ENCODE measurements around the gene SLC11A2. TPM values are rescaled to one million over a fixed set of nuclear protein-coding genes. Genes with fewer than 3 reads are reported as not detected.
A peak's percentile ranks its signal among the peaks of the same experiment; 100 is the strongest.

SLC11A2 gene
- total and polyA plus RNA-seq, 2 donors (not counting 1 experiment from before 2014, with no cell fraction given) = 19.7 to 42.0 TPM

DNA sequence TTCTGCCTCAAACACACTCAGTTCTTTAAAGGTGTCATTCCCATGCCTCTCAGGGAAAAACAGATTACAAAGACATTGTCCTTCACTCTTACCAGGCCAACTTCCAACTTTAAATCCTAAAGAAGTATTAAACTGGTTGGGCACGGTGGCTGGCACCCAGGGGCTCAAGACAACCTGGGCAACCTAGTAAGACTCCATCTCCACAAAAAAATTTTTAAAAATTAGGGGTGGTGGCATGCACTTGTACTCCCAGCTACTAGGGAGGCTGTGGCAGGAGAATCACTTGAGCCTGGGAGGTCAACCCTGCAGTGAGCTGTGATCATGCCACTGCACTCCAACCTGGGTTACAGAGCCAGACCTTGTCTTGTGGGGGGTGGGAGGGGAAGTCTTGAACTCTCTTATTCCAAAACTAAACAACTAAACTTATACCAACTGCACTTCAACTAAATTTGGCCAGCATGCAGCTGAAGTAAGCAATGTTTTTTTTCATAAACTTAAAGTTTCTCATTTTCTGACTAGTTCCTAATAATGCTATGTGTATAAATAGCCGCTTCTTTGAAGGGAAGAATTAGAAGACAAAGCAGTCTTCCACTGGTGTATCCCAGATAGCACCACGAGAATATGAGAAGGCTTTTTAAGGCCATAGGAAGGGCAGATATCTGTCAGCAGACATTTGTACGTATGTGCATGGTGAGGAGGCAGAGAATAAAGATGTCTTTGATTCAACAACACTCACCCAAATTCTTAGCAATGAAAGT is 2.4 kb downstream of the SLC11A2 start:
- H3K79me2 ChIP-seq (ENCODE audit: control insufficient read depth, insufficient read depth, low read length) = peaks cover 74% of the 10 kb centered on the region
- H3K27me3 Mint-ChIP-seq = peaks cover 2% of the 10 kb centered on the region
- peak overlapping the region; percentile 94 for H3K4me3 Mint-ChIP-seq
- H3K4me1 Mint-ChIP-seq = peaks cover 43% of the 10 kb centered on the region
- no peak overlapping the region for H3K27ac Mint-ChIP-seq
- peak overlapping the region; percentile 85 for H3K4me2 ChIP-seq (replicated peaks; ENCODE audit: low read depth, low read length, poor library complexity, severe bottlenecking)
- no peak overlapping the region for H3K9ac ChIP-seq (ENCODE audit: low read length)
- H3K27ac ChIP-seq (ENCODE audit: low read length in 2 of 2) = no peak overlapping the region
- no peaks in the 10 kb centered on the region for H4K20me1 ChIP-seq (ENCODE audit: control insufficient read depth, insufficient read depth, low read length, poor library complexity, severe bottlenecking)
- intact Hi-C loops (cut with micrococcal nuclease) = no loop called here
- H3K36me3 ChIP-seq (replicated peaks in 1 of 2; ENCODE audit: control extremely low read depth in 1 of 2, control insufficient read depth in 1 of 2, extremely low read depth in 1 of 2, insufficient read depth in 2 of 2, low read length in 1 of 2) = no peaks in the 10 kb centered on the region
- TF ChIP-seq, protein P1, sequence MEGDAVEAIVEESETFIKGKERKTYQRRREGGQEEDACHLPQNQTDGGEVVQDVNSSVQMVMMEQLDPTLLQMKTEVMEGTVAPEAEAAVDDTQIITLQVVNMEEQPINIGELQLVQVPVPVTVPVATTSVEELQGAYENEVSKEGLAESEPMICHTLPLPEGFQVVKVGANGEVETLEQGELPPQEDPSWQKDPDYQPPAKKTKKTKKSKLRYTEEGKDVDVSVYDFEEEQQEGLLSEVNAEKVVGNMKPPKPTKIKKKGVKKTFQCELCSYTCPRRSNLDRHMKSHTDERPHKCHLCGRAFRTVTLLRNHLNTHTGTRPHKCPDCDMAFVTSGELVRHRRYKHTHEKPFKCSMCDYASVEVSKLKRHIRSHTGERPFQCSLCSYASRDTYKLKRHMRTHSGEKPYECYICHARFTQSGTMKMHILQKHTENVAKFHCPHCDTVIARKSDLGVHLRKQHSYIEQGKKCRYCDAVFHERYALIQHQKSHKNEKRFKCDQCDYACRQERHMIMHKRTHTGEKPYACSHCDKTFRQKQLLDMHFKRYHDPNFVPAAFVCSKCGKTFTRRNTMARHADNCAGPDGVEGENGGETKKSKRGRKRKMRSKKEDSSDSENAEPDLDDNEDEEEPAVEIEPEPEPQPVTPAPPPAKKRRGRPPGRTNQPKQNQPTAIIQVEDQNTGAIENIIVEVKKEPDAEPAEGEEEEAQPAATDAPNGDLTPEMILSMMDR (IDR thresholded peaks at IDR 0.05) = no peak
- TF ChIP-seq EZH2 (IDR thresholded peaks at IDR 0.05; ENCODE audit: borderline replicate concordance, insufficient read depth, low read depth, low read length, poor library complexity, severe bottlenecking) = no peak
- POLR2A ChIA-PET = no interaction called here
- no peak for DNase-seq
- no peak overlapping the region for H2AFZ ChIP-seq (ENCODE audit: insufficient read depth, low read depth, low read length, poor library complexity, severe bottlenecking)
- CTCF ChIA-PET = interaction anchor here (1.7 kb wide), 1 partner anchor 11 kb away, joined by 6 read pairs; no protein-coding TSS in a partner anchor
- no peaks in the 10 kb centered on the region for H3K9me3 Mint-ChIP-seq (ENCODE audit: insufficient read depth)
- no peak for ATAC-seq (ENCODE audit: low read depth)
- H3K4me1 ChIP-seq (ENCODE audit: control insufficient read depth in 2 of 2, insufficient read depth in 2 of 2, low read length in 2 of 2) = peaks cover 13 to 33% of the 10 kb centered on the region in 2 donors
- H3K9me3 ChIP-seq (ENCODE audit: control extremely low read depth in 1 of 3, control insufficient read depth in 2 of 3, insufficient read depth in 1 of 3, low read length in 2 of 3) = no peaks in the 10 kb centered on the region
- no peak overlapping the region for H3K4me3 ChIP-seq (ENCODE audit: control extremely low read depth in 1 of 5, extremely low read depth in 1 of 5, insufficient read depth in 1 of 5, low read depth in 2 of 5, low read length in 4 of 5)
- H3K27me3 ChIP-seq (replicated peaks in 1 of 4; ENCODE audit: control extremely low read depth in 1 of 4, control insufficient read depth in 3 of 4, insufficient read depth in 4 of 4, low read length in 3 of 4) = peaks cover 0 to 2% (median 0%) of the 10 kb centered on the region in 4 experiments
- no CpG with 5 or more reads among the region's 4 CpGs for WGBS (ENCODE audit: insufficient coverage)

DNA sequence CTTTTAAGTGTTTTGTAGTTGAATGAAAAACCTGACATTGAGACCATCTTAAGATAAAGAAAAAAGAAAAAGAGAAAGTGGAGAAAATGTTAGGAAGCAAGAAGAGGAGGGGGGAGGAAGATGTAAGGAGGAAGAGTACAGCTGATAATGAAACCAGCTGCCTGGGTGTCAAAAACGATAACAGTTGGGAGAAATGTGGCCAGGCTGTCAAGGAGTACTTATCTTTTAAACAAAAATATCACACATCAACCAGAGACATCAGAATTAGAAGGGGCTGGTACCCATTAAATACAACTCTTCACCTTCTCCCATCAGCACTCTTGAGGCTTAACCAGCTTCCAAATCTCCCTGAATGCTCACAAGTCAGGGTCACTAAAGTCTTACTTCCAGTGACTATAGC is 4.5 kb downstream of the SLC11A2 start:
- Histone ChIP-seq H3K27me3 (replicated peaks in 1 of 4; ENCODE audit: control extremely low read depth in 1 of 4, control insufficient read depth in 3 of 4, insufficient read depth in 4 of 4, low read length in 3 of 4) (no peaks in the 10 kb centered on the region), H3K9ac (ENCODE audit: low read length) (no peak overlapping the region), H3K4me1 (ENCODE audit: control insufficient read depth in 2 of 2, insufficient read depth in 2 of 2, low read length in 2 of 2) (peaks cover 13 to 31% of the 10 kb centered on the region in 2 donors), H3K4me3 (ENCODE audit: control extremely low read depth in 1 of 5, extremely low read depth in 1 of 5, insufficient read depth in 1 of 5, low read depth in 2 of 5, low read length in 4 of 5) (no peak overlapping the region), H3K79me2 (ENCODE audit: control insufficient read depth, insufficient read depth, low read length) (peaks cover 95% of the 10 kb centered on the region), H3K36me3 (replicated peaks in 1 of 2; ENCODE audit: control extremely low read depth in 1 of 2, control insufficient read depth in 1 of 2, extremely low read depth in 1 of 2, insufficient read depth in 2 of 2, low read length in 1 of 2) (no peaks in the 10 kb centered on the region), H3K4me2 (replicated peaks; ENCODE audit: low read depth, low read length, poor library complexity, severe bottlenecking) (no peak overlapping the region), H2AFZ (ENCODE audit: insufficient read depth, low read depth, low read length, poor library complexity, severe bottlenecking) (no peak overlapping the region), H4K20me1 (ENCODE audit: control insufficient read depth, insufficient read depth, low read length, poor library complexity, severe bottlenecking) (no peaks in the 10 kb centered on the region), H3K9me3 (ENCODE audit: control extremely low read depth in 1 of 3, control insufficient read depth in 2 of 3, insufficient read depth in 1 of 3, low read length in 2 of 3) (no peaks in the 10 kb centered on the region), H3K27ac (ENCODE audit: low read length in 2 of 2) (no peak overlapping the region)
- WGBS (ENCODE audit: insufficient coverage) = no CpG with 5 or more reads among the region's 1 CpG
- ATAC-seq (ENCODE audit: low read depth) (no peak), DNase-seq (no peak)
- Mint-ChIP-seq H3K9me3 (ENCODE audit: insufficient read depth) (no peaks in the 10 kb centered on the region), H3K27ac (no peak overlapping the region), H3K4me1 (peaks cover 35% of the 10 kb centered on the region), H3K4me3 (no peak overlapping the region), H3K27me3 (no peaks in the 10 kb centered on the region)
- CTCF ChIA-PET = interaction anchor here (0.6 to 2.1 kb wide), 4 partner anchors 10 to 256 kb away, joined by 4 to 6 read pairs (median 5); no protein-coding TSS in a partner anchor
- POLR2A ChIA-PET = interaction anchor here (0.6 kb wide), 1 partner anchor 367 kb away, joined by 3 read pairs; no protein-coding TSS in a partner anchor
- TF ChIP-seq, protein P1 (IDR thresholded peaks at IDR 0.05) = no peak
- no peak for TF ChIP-seq EZH2 (IDR thresholded peaks at IDR 0.05; ENCODE audit: borderline replicate concordance, insufficient read depth, low read depth, low read length, poor library complexity, severe bottlenecking)
- intact Hi-C loops (cut with micrococcal nuclease) = no loop called here
